Activated T-helper 17 cell treated with anti-CD3 and anti-CD28 coated beads, Interleukin-2, amount 50 U/mL, for 72 hours (primary cell): ENCODE data around the gene ENTREP1. TPM values are rescaled to one million over a fixed set of nuclear protein-coding genes. Genes with fewer than 3 reads are reported as not detected.
"Not testable (repeated sequence)": the region's sequence is repeated elsewhere in the genome, so short reads cannot be mapped to it uniquely, and the experiment has no call there.

ENCODE experiments used
- ATAC-seq: fragments of 150-1000 bp; cut with Tn5 transposase; replicated peaks from 2 replicates; pipeline ENCODE4 v1.10.0; 2021; ENCODE audit warnings: mild to moderate bottlenecking, moderate library complexity
- H3K27ac Mint-ChIP-seq: one replicate; pipeline ENCODE4 v1.8.0; 2022; ENCODE audit warnings: mixed read lengths
- H3K27me3 Mint-ChIP-seq: one replicate; pipeline ENCODE4 v1.8.0; 2022; ENCODE audit warnings: mixed read lengths
- H3K36me3 Mint-ChIP-seq: one replicate; pipeline ENCODE4 v1.8.0; 2022; ENCODE audit warnings: low read depth, mild to moderate bottlenecking, mixed read lengths
- H3K4me1 Mint-ChIP-seq: one replicate; pipeline ENCODE4 v1.8.0; 2022; ENCODE audit warnings: mixed read lengths
- H3K4me3 Mint-ChIP-seq: one replicate; pipeline ENCODE4 v1.8.0; 2022; ENCODE audit warnings: mild to moderate bottlenecking, mixed read lengths
- H3K9me3 Mint-ChIP-seq: one replicate; pipeline ENCODE4 v1.8.0; 2022; ENCODE audit warnings: mixed read lengths
- total RNA-seq, 2 donors: library from RNA; stranded (reverse); gene quantifications; one replicate each; pipeline ENCODE4 v1.2.3, GENCODE V29; 2022

The ENTREP1 gene, protein sequence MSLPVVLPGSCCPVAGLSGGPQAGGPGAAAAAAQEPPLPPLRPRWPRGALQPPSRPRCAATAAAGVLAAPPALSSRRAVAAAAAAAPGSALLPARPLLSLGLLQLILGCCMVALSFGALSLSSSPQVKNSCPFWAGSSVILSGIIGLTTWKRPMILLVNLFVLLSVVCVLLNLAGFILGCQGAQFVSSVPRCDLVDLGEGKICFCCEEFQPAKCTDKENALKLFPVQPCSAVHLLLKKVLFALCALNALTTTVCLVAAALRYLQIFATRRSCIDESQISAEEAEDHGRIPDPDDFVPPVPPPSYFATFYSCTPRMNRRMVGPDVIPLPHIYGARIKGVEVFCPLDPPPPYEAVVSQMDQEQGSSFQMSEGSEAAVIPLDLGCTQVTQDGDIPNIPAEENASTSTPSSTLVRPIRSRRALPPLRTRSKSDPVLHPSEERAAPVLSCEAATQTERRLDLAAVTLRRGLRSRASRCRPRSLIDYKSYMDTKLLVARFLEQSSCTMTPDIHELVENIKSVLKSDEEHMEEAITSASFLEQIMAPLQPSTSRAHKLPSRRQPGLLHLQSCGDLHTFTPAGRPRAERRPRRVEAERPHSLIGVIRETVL
- total RNA-seq = not detected

DNA sequence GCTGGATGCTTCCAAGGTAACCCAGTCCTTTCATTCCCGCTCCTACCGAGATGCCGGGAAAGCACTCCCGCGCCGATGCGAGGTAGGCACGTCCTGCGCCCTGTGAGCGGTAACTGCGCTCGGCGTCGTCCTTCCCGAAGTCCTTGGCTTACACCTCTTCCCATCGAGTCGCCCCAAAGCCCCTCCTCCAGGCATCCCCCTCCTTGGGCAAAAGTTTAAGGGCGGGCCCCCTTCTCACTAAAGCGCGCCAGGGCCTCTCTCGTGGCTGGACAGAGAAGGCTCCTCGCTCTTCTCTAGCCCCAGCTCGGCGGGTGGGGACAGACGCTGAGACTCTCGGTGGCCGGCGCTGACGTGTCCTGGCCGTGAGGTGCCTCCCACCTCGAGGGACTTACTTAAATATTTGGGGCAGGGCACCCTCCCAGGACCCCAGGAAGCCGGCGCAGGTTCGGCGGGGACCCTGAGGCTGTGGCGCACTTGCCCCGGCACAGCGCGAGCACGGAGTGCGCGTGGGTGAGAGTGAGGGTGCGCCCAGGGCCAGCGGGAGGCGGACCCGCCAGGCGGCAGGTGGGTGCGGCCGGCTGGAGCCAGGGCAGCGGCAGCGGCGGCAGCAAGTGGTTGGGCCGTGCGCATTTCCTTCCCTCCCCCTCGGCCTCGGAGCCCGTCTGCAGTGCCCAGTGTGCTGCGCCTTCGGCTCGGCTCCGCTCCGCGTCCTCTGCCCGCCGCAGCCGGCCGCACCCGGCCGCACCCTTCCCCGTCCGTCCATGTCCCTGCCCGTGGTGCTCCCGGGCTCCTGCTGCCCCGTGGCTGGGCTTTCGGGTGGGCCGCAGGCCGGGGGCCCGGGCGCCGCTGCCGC lies at the start of gene ENTREP1:
ENTREP1 (plus strand) TSS at position 667 of the 853 bp plus-strand sequence; CDS start at position 762, 95 bp downstream.
- Mint-ChIP-seq H3K36me3 (no peaks in the 10 kb centered on the region), H3K4me1 (no peaks in the 10 kb centered on the region), H3K4me3 (peak within 1 kb of the TSS; percentile 47), H3K9me3 (no peaks in the 10 kb centered on the region), H3K27me3 (peaks cover 38% of the 10 kb centered on the region), H3K27ac (no peak within 1 kb of the TSS)
- peak; percentile 29 for ATAC-seq

DNA sequence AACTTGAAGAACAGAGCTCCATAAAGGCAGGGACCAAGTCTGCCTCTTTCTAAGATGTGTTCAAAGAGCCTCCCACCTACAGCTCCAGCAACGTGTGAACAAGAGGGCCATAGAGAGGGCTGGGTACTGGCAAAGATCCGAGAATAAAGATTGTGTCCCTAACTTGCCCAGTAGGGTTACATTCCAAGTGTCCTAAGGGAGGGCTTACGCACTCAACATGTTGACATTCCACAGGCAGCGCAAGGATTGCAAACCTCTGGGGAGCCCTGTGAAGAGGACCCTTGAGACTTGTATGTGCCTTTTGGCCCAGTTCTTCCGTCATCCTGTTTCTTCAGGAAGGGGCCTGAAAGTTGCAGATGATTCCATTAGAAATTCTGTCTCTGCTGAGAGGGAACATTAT lies 48.2 kb upstream of the ENTREP1 start:
- ATAC-seq = no peak
- H3K27me3 Mint-ChIP-seq = peaks cover 25% of the 10 kb centered on the region
- H3K4me1 Mint-ChIP-seq = no peaks in the 10 kb centered on the region
- H3K27ac Mint-ChIP-seq = no peak overlapping the region
- no peak overlapping the region for H3K4me3 Mint-ChIP-seq
- no peaks in the 10 kb centered on the region for H3K36me3 Mint-ChIP-seq
- peaks cover 21% of the 10 kb centered on the region for H3K9me3 Mint-ChIP-seq

DNA sequence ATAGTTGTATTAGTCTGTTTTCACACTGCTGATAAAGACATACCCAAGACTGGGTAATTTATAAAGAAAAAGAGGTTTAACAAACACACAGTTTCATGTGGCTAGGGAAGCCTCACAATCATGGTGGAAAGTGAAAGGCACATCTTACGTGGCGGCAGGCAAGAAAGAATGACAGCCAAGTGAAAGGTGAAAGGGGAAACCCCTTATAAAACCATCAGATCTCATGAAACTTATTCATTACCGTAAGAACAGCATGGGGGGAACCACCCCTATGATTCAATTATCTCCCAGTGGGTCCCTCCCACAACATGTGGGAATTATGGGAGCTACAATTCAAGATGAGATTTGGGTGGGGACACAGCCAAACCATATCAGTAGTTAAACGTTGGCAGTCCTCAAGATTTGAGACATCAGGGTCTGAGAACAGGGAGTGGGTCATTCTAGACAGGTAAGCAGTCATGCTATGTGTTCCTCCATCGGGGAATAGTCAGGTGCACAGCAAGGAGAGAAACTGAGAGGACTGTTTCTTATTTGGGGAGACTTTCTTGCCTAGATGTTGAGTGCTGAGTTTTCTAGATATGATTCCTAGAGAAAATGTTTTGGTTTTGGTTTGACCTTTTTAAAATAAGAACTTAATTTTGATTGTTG lies 45.8 kb upstream of the ENTREP1 start:
- peaks cover 21% of the 10 kb centered on the region for H3K9me3 Mint-ChIP-seq
- peak overlapping the region; percentile 9 for H3K27ac Mint-ChIP-seq
- H3K4me1 Mint-ChIP-seq = no peaks in the 10 kb centered on the region
- H3K36me3 Mint-ChIP-seq = no peaks in the 10 kb centered on the region
- ATAC-seq = peak; percentile 92
- peaks cover 31% of the 10 kb centered on the region for H3K27me3 Mint-ChIP-seq
- no peak overlapping the region for H3K4me3 Mint-ChIP-seq

DNA sequence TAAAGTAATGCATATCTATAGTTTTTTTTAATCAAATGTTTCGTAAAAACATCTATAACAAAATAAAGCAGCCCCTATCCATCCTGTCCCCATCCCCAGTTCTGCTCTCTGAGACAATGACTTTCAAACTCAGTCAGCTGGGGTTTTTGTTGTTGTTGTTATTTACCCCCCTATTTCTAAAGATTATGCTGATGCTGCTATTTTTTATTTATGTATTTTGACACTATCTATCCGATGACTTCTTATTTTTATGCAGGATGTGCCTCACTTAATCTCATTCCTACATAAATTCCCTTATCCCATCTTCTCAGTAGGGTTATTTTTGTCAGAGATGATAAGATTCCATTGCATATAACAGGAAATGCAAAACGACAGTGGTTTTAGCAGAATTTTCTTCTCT lies 45.3 kb upstream of the ENTREP1 start:
- no peak overlapping the region for H3K27ac Mint-ChIP-seq
- peaks cover 33% of the 10 kb centered on the region for H3K27me3 Mint-ChIP-seq
- ATAC-seq = no peak

GRCh38 chr9:69283003-69283402 lies 42.0 kb upstream of the ENTREP1 start:
- Mint-ChIP-seq H3K27ac (no peak overlapping the region), H3K4me1 (no peaks in the 10 kb centered on the region), H3K9me3 (peaks cover 11% of the 10 kb centered on the region), H3K27me3 (peaks cover 44% of the 10 kb centered on the region), H3K4me3 (no peak overlapping the region), H3K36me3 (no peaks in the 10 kb centered on the region)
- no peak for ATAC-seq

More for the DNA sequence above, 45.3 kb upstream of the ENTREP1 start:
- H3K36me3 Mint-ChIP-seq = no peaks in the 10 kb centered on the region
- peaks cover 20% of the 10 kb centered on the region for H3K9me3 Mint-ChIP-seq
- H3K4me1 Mint-ChIP-seq = no peaks in the 10 kb centered on the region
- H3K4me3 Mint-ChIP-seq = no peak overlapping the region

DNA sequence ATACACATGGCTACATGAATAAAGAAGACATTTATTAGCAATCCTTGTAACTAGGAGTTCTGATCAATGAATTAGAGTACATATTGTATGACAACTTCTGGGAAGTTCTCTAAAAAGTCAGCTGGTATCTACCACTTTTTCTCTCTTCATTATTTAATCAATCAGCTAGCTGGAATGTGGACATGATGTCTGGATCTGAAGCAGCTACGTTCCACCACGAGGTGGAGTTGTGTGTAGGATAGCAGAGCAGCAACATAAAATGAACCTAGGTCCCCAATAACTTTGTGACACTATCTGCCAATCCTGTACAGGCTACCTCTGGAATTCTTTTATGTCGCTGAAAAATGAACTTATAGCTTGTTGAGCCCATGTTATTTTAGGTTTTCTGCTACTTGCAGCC lies 32.9 kb upstream of the ENTREP1 start:
- Mint-ChIP-seq H3K4me3 (no peak overlapping the region), H3K36me3 (no peaks in the 10 kb centered on the region), H3K9me3 (no peaks in the 10 kb centered on the region), H3K27me3 (peaks cover 23% of the 10 kb centered on the region), H3K27ac (no peak overlapping the region), H3K4me1 (no peaks in the 10 kb centered on the region)
- no peak for ATAC-seq

- peaks cover 16% of the 10 kb centered on the region for H3K27me3 Mint-ChIP-seq
- H3K9me3 Mint-ChIP-seq = no peaks in the 10 kb centered on the region
- ATAC-seq = peak; percentile 21
- H3K27ac Mint-ChIP-seq = no peak overlapping the region
- H3K4me3 Mint-ChIP-seq = no peak overlapping the region
- no peaks in the 10 kb centered on the region for H3K36me3 Mint-ChIP-seq
- H3K4me1 Mint-ChIP-seq = no peaks in the 10 kb centered on the region
These were observed 31.9 kb upstream of the ENTREP1 start for GRCh38 chr9:69293156-69293555.

DNA sequence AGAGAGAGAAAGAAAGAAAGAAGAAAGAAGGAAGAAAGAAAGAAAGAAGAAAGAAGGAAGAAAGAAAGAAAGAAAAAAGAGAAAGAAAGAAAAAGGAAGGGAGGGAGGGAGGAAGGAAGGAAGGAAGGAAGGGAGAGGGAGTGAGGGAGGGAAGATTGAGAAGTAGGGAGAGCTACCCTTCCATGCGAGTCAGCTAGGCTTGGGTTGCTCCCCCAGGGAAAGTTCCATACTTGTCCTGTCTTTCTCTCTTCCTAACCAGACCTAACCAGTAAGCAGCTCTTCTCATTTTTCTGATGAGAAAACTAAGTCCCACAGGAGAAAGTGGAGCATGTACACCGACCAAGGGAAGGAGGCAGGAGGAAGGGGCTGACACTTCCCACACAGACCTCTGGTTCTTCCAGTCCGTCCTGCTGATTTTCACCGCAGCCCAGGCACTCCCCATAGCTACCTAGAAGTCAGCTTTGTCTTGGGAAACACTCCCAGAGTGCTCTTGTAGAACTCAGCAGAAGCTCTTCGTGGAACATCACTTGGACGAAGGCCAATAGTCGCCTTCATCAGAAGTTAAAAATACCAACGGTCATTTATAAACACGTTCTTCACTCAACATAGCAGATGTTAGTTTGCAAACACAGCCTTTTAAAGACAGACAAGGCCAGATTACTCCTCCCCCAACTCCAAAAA lies 29.0 kb upstream of the ENTREP1 start:
- no peaks in the 10 kb centered on the region for H3K4me1 Mint-ChIP-seq
- ATAC-seq = no peak
- no peak overlapping the region for H3K27ac Mint-ChIP-seq
- no peaks in the 10 kb centered on the region for H3K9me3 Mint-ChIP-seq
- H3K36me3 Mint-ChIP-seq = no peaks in the 10 kb centered on the region
- H3K4me3 Mint-ChIP-seq = no peak overlapping the region
- peaks cover 4% of the 10 kb centered on the region for H3K27me3 Mint-ChIP-seq

GRCh38 chr9:69297300-69297980 lies 27.6 kb upstream of the ENTREP1 start:
- H3K4me3 Mint-ChIP-seq = no peak overlapping the region

GRCh38 chr9:69299315-69299714 lies 25.7 kb upstream of the ENTREP1 start:
- Mint-ChIP-seq H3K27ac (no peak overlapping the region), H3K36me3 (no peaks in the 10 kb centered on the region), H3K4me3 (no peak overlapping the region), H3K4me1 (no peaks in the 10 kb centered on the region), H3K9me3 (no peaks in the 10 kb centered on the region), H3K27me3 (peaks cover 7% of the 10 kb centered on the region)
- ATAC-seq = no peak

More at GRCh38 chr9:69297300-69297980, 27.6 kb upstream of the ENTREP1 start:
- Mint-ChIP-seq H3K27ac (no peak overlapping the region), H3K9me3 (no peaks in the 10 kb centered on the region), H3K4me1 (no peaks in the 10 kb centered on the region), H3K36me3 (no peaks in the 10 kb centered on the region), H3K27me3 (peaks cover 4% of the 10 kb centered on the region)
- no peak for ATAC-seq

GRCh38 chr9:69299826-69300225 lies 25.2 kb upstream of the ENTREP1 start:
- Mint-ChIP-seq H3K36me3 (no peaks in the 10 kb centered on the region), H3K4me3 (no peak overlapping the region), H3K4me1 (no peaks in the 10 kb centered on the region), H3K27ac (no peak overlapping the region), H3K27me3 (peaks cover 5% of the 10 kb centered on the region), H3K9me3 (no peaks in the 10 kb centered on the region)
- ATAC-seq = no peak

GRCh38 chr9:69303331-69303730 lies 21.7 kb upstream of the ENTREP1 start:
- Mint-ChIP-seq H3K27ac (no peak overlapping the region), H3K9me3 (no peaks in the 10 kb centered on the region), H3K4me1 (no peaks in the 10 kb centered on the region), H3K4me3 (no peak overlapping the region), H3K36me3 (no peaks in the 10 kb centered on the region), H3K27me3 (peaks cover 6% of the 10 kb centered on the region)
- ATAC-seq = no peak

DNA sequence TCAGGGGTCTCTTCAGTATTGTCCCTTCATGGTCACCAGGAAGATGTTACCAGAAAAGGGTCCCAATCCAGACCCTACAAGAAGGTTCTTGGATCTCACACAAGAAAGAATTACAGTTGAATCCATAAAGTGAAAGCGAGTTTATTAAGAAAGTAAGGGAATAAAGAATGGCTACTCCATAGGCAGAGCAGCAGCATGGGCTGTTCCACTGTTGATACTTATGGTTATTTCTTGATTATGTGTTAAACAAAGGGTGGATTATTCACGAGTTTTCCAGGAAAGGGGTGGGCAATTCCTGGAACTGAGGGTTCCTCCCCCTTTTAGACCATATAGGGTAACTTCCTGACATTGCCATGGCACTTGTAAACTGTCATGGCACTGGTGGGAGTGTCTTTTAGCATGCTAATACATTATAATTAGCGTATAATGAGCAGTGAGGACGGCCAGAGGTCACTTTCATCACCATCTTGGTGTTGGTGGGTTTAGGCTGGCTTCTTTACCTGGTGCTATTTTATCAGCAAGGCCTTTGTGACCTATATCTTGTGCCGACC lies 18.0 kb upstream of the ENTREP1 start:
- H3K27ac Mint-ChIP-seq, H3K27me3 Mint-ChIP-seq, H3K9me3 Mint-ChIP-seq, ATAC-seq, H3K4me1 Mint-ChIP-seq, H3K4me3 Mint-ChIP-seq, H3K36me3 Mint-ChIP-seq: not testable (repeated sequence)
